Epithelial cell of proximal tubule (primary cell): ENCODE results near the gene ZZZ3. TPM values are rescaled to one million over a fixed set of nuclear protein-coding genes. Genes with fewer than 3 reads are reported as not detected.
"Not testable (repeated sequence)": the region's sequence is repeated elsewhere in the genome, so short reads cannot be mapped to it uniquely, and the experiment has no call there.

Experiments used
- DNase-seq: peaks from one replicate; pipeline ENCODE4 v3.0.0-alpha.2; 2011; ENCODE audit warnings: low read depth
- H3K4me3 ChIP-seq: 2 replicates; pipeline ENCODE4 v1.5.1; 2011; ENCODE audit warnings: low read depth, mild to moderate bottlenecking, low read length
- total RNA-seq: library from RNA; depleted of rRNA; stranded (reverse); fragments of >200 nt; gene quantifications from 2 replicates; pipeline ENCODE4 v1.2.3, GENCODE V29; 2015
- TF ChIP-seq, protein P1 (sequence below): conservative IDR thresholded peaks from 2 replicates; pipeline ENCODE4 v1.5.1; 2012; ENCODE audit warnings: low read depth, mild to moderate bottlenecking, low read length

The ZZZ3 gene
- total RNA-seq, 1 donor from 2014 or later: 32.1 TPM

DNA sequence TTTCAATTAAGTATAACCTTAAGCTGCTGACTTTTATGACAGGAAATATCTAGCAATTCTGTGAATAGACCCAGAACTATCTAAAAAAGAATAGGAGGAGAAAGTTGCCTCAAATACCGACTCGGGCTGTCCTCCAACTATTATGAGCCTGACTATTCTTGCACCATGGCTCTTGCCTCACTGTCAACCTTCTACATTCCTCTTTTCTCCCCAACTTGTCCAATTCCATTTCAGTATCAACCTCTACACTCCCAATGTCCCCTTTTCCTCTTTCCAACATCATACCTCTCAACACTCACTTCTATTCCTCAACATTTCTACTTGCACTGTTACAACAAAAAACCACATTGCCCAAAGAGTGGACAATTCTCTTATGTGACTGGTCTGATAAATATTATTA is 2.3 kb downstream of the ZZZ3 start:
- TF ChIP-seq, protein P1, sequence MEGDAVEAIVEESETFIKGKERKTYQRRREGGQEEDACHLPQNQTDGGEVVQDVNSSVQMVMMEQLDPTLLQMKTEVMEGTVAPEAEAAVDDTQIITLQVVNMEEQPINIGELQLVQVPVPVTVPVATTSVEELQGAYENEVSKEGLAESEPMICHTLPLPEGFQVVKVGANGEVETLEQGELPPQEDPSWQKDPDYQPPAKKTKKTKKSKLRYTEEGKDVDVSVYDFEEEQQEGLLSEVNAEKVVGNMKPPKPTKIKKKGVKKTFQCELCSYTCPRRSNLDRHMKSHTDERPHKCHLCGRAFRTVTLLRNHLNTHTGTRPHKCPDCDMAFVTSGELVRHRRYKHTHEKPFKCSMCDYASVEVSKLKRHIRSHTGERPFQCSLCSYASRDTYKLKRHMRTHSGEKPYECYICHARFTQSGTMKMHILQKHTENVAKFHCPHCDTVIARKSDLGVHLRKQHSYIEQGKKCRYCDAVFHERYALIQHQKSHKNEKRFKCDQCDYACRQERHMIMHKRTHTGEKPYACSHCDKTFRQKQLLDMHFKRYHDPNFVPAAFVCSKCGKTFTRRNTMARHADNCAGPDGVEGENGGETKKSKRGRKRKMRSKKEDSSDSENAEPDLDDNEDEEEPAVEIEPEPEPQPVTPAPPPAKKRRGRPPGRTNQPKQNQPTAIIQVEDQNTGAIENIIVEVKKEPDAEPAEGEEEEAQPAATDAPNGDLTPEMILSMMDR: no peak
- H3K4me3 ChIP-seq: no peak overlapping the region
- DNase-seq: no peak

DNA sequence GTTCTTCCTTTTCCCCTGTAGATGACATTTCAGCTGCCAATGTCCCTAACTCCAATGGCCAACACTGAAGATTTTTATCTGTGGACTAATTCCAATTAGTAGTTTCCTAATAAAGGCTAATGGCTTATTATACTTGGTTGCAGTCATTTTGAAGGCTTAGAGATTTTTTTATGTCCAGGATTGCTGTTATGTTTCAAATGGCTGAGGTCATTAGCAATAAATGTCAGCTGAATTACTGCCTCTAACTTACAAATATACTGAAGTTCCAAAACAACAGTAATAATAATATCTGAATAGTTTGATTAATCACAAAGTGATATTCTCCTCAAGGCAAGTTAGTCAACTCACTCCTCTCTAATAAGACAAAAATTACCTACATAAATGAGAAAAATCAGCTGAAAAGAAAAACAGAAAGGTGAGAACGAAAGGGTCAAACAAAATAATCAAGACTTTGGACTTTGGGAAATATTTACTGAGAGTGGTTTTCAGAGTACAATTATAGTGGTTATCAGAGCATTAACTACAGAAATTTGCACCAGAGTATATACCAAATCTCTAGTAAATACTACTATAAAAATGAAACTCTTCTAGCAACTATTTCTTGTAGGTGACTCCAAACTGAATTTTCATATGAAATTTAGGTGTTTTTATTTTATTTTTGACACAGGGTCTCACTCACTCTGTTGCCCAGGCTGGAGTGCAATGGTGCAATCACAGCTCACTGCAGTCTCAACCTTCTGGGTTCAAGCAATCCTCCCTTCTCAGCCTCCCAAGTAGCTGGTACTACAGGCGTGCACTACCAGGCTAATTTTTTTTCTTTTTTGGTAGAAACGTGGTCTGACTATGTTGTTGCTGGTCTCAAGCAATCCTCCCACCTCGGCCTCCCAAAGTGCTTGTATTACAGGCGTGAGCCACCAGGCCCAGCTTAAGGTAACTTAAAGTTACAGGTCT is 3.5 kb downstream of the ZZZ3 start:
- TF ChIP-seq, protein P1: no peak
- DNase-seq: no peak
- H3K4me3 ChIP-seq: no peak overlapping the region

DNA sequence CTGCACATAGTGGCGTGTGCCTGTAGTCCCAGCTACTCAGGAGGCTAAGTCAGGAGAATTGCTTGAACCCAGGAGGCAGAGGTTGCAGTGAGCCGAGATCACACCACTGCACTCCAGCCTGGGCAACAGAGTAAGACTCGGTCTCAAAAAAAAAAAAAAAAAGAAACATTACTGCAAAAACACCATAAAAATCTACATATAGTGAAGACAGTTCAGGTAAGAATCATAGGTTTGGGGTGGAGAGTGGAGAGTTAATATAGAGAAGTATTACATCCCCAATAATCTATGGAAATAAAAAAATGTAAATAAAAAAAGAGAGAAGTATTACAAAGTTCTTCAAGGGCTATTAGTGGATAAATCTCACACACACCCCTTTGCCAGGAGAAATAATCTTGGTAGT is 7.7 kb downstream of the ZZZ3 start:
- not testable (repeated sequence) for DNase-seq, H3K4me3 ChIP-seq

DNA sequence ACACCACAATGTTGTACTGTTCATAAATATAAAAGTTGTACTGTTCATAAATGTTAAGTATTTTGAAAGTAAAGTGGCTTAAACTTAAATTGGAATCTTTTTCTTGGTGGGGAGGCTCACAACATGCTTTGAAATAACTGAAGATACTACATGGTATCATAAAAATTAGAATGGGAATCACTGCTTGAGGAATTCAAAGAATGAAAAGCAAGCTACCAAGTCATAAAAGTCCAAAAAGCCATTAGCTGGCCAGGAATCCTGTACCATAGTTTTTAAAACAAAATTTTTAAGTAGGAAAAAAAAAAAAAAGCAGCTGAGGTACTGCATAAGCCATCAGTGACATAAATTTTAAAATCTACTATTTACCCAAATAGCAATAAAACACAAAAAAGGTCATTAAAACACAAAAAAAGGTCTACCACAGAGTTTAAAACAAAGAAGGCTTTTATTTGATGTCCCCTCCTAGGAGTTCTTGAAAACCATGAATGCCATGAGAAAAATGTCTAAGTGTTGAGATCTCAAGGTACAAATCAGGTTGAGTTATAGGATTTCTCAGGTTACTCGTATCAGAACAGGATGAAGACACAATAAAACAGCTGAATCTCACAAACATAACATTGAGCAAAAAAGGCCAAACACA is 8.6 kb downstream of the ZZZ3 start:
- DNase-seq: no peak
- H3K4me3 ChIP-seq: no peak overlapping the region
- TF ChIP-seq, protein P1: no peak

DNA sequence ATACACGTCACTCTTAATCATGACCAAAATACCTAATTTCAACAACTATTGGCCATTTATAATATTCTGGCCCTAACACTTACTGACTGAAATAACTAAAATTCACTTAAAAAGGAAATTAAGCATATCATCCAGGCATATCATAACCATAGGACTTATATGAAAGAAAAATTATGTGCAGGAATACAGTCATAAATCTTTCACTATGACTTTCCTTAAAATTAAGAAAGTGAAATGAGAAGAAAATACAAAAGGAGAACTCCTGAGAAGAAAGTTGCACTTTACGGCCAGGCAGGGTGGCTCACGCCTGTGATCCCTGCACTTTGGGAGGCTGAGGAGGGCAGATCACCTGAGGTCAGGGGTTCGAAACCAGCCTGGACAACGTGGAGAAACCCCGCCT is 9.4 kb downstream of the ZZZ3 start:
- H3K4me3 ChIP-seq: no peak overlapping the region
- DNase-seq: no peak
- TF ChIP-seq, protein P1: no peak

DNA sequence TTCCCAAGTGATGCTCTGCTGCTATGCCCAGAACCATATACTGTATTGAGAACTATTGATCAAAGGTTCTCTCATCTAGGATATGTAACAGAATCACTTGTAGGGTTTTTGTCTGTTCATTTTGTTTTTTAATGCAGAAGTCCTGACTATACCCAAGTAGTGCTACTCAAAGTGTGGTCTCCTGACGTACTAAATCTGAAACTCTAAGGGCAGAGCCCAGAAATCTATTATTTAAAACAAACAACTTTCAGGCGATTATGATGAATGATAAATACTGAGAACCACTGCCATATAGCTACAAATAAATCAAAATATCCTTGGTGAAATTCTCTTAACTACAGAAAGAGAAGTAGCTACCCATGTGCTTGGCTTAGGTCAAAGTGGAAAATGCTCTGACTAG is 10.1 kb downstream of the ZZZ3 start:
- TF ChIP-seq, protein P1: no peak
- DNase-seq: no peak
- no peak overlapping the region for H3K4me3 ChIP-seq

DNA sequence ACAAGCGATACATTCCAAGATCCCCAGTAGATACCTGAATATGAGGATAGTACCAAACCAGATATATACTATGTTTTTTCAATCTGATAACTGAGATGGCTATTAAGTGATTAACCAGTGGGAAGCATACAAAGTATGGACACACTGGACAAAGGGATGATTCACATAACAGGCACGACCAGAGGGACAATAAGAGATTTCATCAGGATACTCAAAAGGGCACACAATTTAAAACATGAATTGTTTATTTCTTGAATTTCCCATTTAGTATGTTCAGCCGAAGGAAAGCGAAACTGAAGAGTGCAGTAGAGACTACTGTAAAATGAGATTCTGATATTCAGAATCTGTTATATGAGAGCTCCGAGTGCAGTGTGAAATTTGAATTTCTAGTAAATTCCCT is 10.6 kb downstream of the ZZZ3 start:
- DNase-seq: no peak
- TF ChIP-seq, protein P1: no peak
- no peak overlapping the region for H3K4me3 ChIP-seq
